ENCODE results near the gene GABBR2. TPM values are rescaled to one million over a fixed set of nuclear protein-coding genes. Genes with fewer than 3 reads are reported as not detected.

GABBR2 gene
- total and polyA plus RNA-seq, 9 of the 15 experiments (the other 6 are each of a cell fraction or from before 2014, with no cell fraction given), result 0.15 to 1.9 (median 0.32) TPM

- no peaks in the 10 kb centered on the region for H3K4me1 ChIP-seq (replicated peaks in 1 of 2; ENCODE audit: control insufficient read depth in 2 of 2, insufficient read depth in 2 of 2, low read length in 2 of 2)
- no peak overlapping the region for H3K27ac ChIP-seq (ENCODE audit: extremely low read depth, low read depth, low read length)
- H3K4me2 ChIP-seq (ENCODE audit: insufficient read depth, low read length), result no peak overlapping the region
- H3K9me3 ChIP-seq (replicated peaks; ENCODE audit: control insufficient read depth, insufficient read depth, low read depth, low read length), result no peaks in the 10 kb centered on the region
- ATAC-seq (no peak), DNase-seq (ENCODE audit: extremely low read depth in 1 of 4, low spot score in 3 of 4) (no peak), FAIRE-seq (no peak)
- TF ChIP-seq ZC3H8 (IDR thresholded peaks at IDR 0.05) (no peak), ZFP30 (CRISPR knock-in tag; IDR thresholded peaks at IDR 0.05; ENCODE audit: borderline replicate concordance) (no peak)
- no TSS peak for BruUV-seq (replicated peaks)
- H3K4me3 ChIP-seq, result no peak overlapping the region
- no peaks in the 10 kb centered on the region for H3K9me1 ChIP-seq (ENCODE audit: control insufficient read depth, insufficient read depth, low read length)
- POLR2A ChIA-PET, result interaction anchor here (0.6 to 0.7 kb wide), 2 partner anchors 35 to 316 kb away, joined by 3 read pairs; no protein-coding TSS in a partner anchor
- H2AFZ ChIP-seq (ENCODE audit: low read depth, low read length), result peak overlapping the region; percentile 27
- no peaks in the 10 kb centered on the region for H3K27me3 ChIP-seq (ENCODE audit: control insufficient read depth in 2 of 2, insufficient read depth in 2 of 2, low read length in 2 of 2)
- 68% methylated on average over 3 of the region's 3 CpGs for WGBS (ENCODE audit: insufficient coverage, low coverage, missing lambda C conversion rate)
- H3K79me2 ChIP-seq (ENCODE audit: control insufficient read depth, insufficient read depth, low read length), result no peaks in the 10 kb centered on the region
- in situ Hi-C loops (cut with MboI), result no loop called here
- H4K20me1 ChIP-seq (replicated peaks; ENCODE audit: control insufficient read depth, insufficient read depth, low read length), result no peaks in the 10 kb centered on the region
- no peak overlapping the region for H3K9ac ChIP-seq (ENCODE audit: insufficient read depth in 1 of 2, low read depth in 2 of 2, low read length in 2 of 2)
- intact Hi-C loops (cut with micrococcal nuclease), result no loop called here
- H3K36me3 ChIP-seq (ENCODE audit: control insufficient read depth, insufficient read depth, low read length), result no peaks in the 10 kb centered on the region
- CTCF ChIA-PET (ENCODE audit: low intra/inter-chr PET ratio), result no interaction called here
Observed at GRCh38 chr9:98385751-98386150, 323.0 kb downstream of the GABBR2 start.

- Histone ChIP-seq H3K27me3 (ENCODE audit: control insufficient read depth in 2 of 2, insufficient read depth in 2 of 2, low read length in 2 of 2) (no peaks in the 10 kb centered on the region), H2AFZ (ENCODE audit: low read depth, low read length) (peak overlapping the region; percentile 41), H3K9ac (ENCODE audit: insufficient read depth in 1 of 2, low read depth in 2 of 2, low read length in 2 of 2) (no peak overlapping the region; a peak in 1 of 4 replicates), H3K27ac (ENCODE audit: extremely low read depth, low read depth, low read length) (no peak overlapping the region), H3K4me3 (no peak overlapping the region), H3K9me3 (replicated peaks; ENCODE audit: control insufficient read depth, insufficient read depth, low read depth, low read length) (no peaks in the 10 kb centered on the region), H3K79me2 (ENCODE audit: control insufficient read depth, insufficient read depth, low read length) (no peaks in the 10 kb centered on the region), H3K4me1 (replicated peaks in 1 of 2; ENCODE audit: control insufficient read depth in 2 of 2, insufficient read depth in 2 of 2, low read length in 2 of 2) (peaks cover 6 to 12% of the 10 kb centered on the region in 2 experiments; a peak in 4 of 5 replicates), H3K4me2 (ENCODE audit: insufficient read depth, low read length) (no peak overlapping the region), H3K9me1 (ENCODE audit: control insufficient read depth, insufficient read depth, low read length) (no peaks in the 10 kb centered on the region), H4K20me1 (replicated peaks; ENCODE audit: control insufficient read depth, insufficient read depth, low read length) (no peaks in the 10 kb centered on the region), H3K36me3 (ENCODE audit: control insufficient read depth, insufficient read depth, low read length) (no peaks in the 10 kb centered on the region)
- DNase-seq (ENCODE audit: extremely low read depth in 1 of 4, low spot score in 3 of 4) (peak in 2 of 4 experiments; percentile 33 to 48), ATAC-seq (peak; percentile 77), FAIRE-seq (peak; percentile 61)
- TF ChIP-seq ZNF23 (CRISPR knock-in tag; IDR thresholded peaks at IDR 0.05) (no peak), RUNX1 (IDR thresholded peaks at IDR 0.05; ENCODE audit: low read depth) (no peak), RCOR1 (IDR thresholded peaks at IDR 0.05; ENCODE audit: borderline replicate concordance in 1 of 2, low read depth in 2 of 2, low read length in 2 of 2) (peak in 1 of 2 experiments; percentile 42; a peak in 1 of 4 replicates), CTCF (IDR thresholded peaks at IDR 0.05 in 2 of 3, conservative IDR thresholded peaks at IDR 0.05 in 1 of 3; ENCODE audit: insufficient read depth in 2 of 3, low read depth in 1 of 3, low read length in 3 of 3) (peak; percentile 42 to 52 (median 50)), KLF13 (tag; IDR thresholded peaks at IDR 0.05; ENCODE audit: borderline replicate concordance, low read depth) (no peak), SAP30 (IDR thresholded peaks at IDR 0.05; ENCODE audit: borderline replicate concordance, insufficient read depth, low read depth, low read length, poor library complexity, severe bottlenecking) (no peak), RAD21 (CRISPR knock-in tag; conservative IDR thresholded peaks at IDR 0.05 in 1 of 2, IDR thresholded peaks at IDR 0.05 in 1 of 2) (peak in 1 of 2 experiments; percentile 60; a peak in 2 of 4 replicates), NRF1 (conservative IDR thresholded peaks at IDR 0.05 in 1 of 2, IDR thresholded peaks at IDR 0.05 in 1 of 2) (no peak), CBX8 (IDR thresholded peaks at IDR 0.05; ENCODE audit: borderline replicate concordance, extremely low read depth, low read depth, low read length, poor library complexity, severe bottlenecking) (no peak)
- intact Hi-C loops (cut with micrococcal nuclease), result no loop called here
- 15% methylated on average over 3 of the region's 4 CpGs for WGBS (ENCODE audit: insufficient coverage, low coverage, missing lambda C conversion rate)
- BruUV-seq (replicated peaks), result no TSS peak
- in situ Hi-C loops (cut with MboI), result no loop called here
- ChIA-PET POLR2A (interaction anchor here (0.8 kb wide), 1 partner anchor 39 kb away, joined by 3 read pairs; no protein-coding TSS in a partner anchor), CTCF (ENCODE audit: low intra/inter-chr PET ratio) (no interaction called here)
Observed at GRCh38 chr9:98383758-98384157, 325.0 kb downstream of the GABBR2 start.

Measured in K562 (cell line).